SK-N-SH treated with all-trans-retinoic acid at 6 μM for 48 hours (cell line): Measurements from ENCODE around the gene PRIMPOL.

Source experiments
- ATAC-seq: fragments of 200-7000 bp; cut with Tn5 transposase; 3 replicates; pipeline ENCODE4 v1.9.1; 2020; ENCODE audit warnings: mild to moderate bottlenecking, moderate library complexity
- ARNTL ChIP-seq: fragments of 450-650 bp; formaldehyde crosslinking; IDR thresholded peaks from 2 replicates; pipeline ENCODE4 v1.5.0; 2020; ENCODE audit warnings: low read depth, mild to moderate bottlenecking, moderate library complexity, borderline replicate concordance
- BACH2 ChIP-seq: fragments of 250-450 bp; sonication (Bioruptor Pico); IDR thresholded peaks from 2 replicates; pipeline ENCODE4 v1.9.0; 2021; ENCODE audit warnings: mild to moderate bottlenecking, borderline replicate concordance
- ESRRG ChIP-seq: fragments of 250-450 bp; sonication (Bioruptor Pico); IDR thresholded peaks from 2 replicates; pipeline ENCODE4 v1.6.1; 2021; ENCODE audit warnings: mild to moderate bottlenecking
- GLIS3 ChIP-seq: fragments of 250-450 bp; sonication (Bioruptor Pico); IDR thresholded peaks from 2 replicates; pipeline ENCODE4 v1.5.0; 2020; ENCODE audit warnings: mild to moderate bottlenecking, moderate library complexity
- ISL1 ChIP-seq: fragments of 250-450 bp; sonication (Bioruptor Pico); IDR thresholded peaks from 2 replicates; pipeline ENCODE4 v2.1.2; 2022; ENCODE audit warnings: mild to moderate bottlenecking, moderate library complexity
- OSR1 ChIP-seq: fragments of 250-450 bp; sonication (Bioruptor Pico); IDR thresholded peaks from 2 replicates; pipeline ENCODE4 v1.8.0; 2022; ENCODE audit warnings: moderate library complexity, mild to moderate bottlenecking, inconsistent platforms
- PPARA ChIP-seq: fragments of 250-450 bp; sonication (Bioruptor Pico); IDR thresholded peaks from 2 replicates; pipeline ENCODE4 v1.5.0; 2020; ENCODE audit warnings: mild to moderate bottlenecking, borderline replicate concordance
- RARB ChIP-seq: fragments of 250-450 bp; sonication (Bioruptor Pico); IDR thresholded peaks from 2 replicates; pipeline ENCODE4 v1.8.0; 2021; ENCODE audit warnings: mild to moderate bottlenecking, moderate library complexity
- SNAI2 ChIP-seq: fragments of 250-450 bp; sonication (Bioruptor Pico); IDR thresholded peaks from 2 replicates; pipeline ENCODE4 v1.5.0; 2020; ENCODE audit warnings: mild to moderate bottlenecking, moderate library complexity
- TCF4 ChIP-seq: fragments of 250-450 bp; sonication (Bioruptor Pico); IDR thresholded peaks from 2 replicates; pipeline ENCODE4 v1.8.0; 2021; ENCODE audit warnings: mild to moderate bottlenecking, moderate library complexity, borderline replicate concordance
- TOX ChIP-seq: fragments of 250-450 bp; sonication (Bioruptor Pico); IDR thresholded peaks from 2 replicates; pipeline ENCODE4 v1.8.0; 2021; ENCODE audit warnings: mild to moderate bottlenecking, moderate library complexity, borderline replicate concordance
- ZC3H10 ChIP-seq: fragments of 250-450 bp; sonication (Bioruptor Pico); IDR thresholded peaks from 2 replicates; pipeline ENCODE4 v1.5.1; 2021; ENCODE audit warnings: mild to moderate bottlenecking, moderate library complexity
- ZFP3 ChIP-seq: fragments of 250-450 bp; sonication (Bioruptor Pico); IDR thresholded peaks from 2 replicates; pipeline ENCODE4 v1.5.0; 2020; ENCODE audit warnings: mild to moderate bottlenecking, moderate library complexity
- ZFP30 ChIP-seq: fragments of 450-650 bp; formaldehyde crosslinking; IDR thresholded peaks from 2 replicates; pipeline ENCODE4 v1.5.0; 2022; ENCODE audit warnings: mild to moderate bottlenecking, moderate library complexity
- ZNF70 ChIP-seq: fragments of 450-650 bp; formaldehyde crosslinking; IDR thresholded peaks from 2 replicates; pipeline ENCODE4 v1.5.0; 2020; ENCODE audit warnings: mild to moderate bottlenecking, moderate library complexity
- ZNF8 ChIP-seq: fragments of 450-650 bp; formaldehyde crosslinking; IDR thresholded peaks from 2 replicates; pipeline ENCODE4 v1.5.0; 2020; ENCODE audit warnings: mild to moderate bottlenecking, moderate library complexity
- TF ChIP-seq, protein P1 (sequence below): fragments of 250-450 bp; sonication (Bioruptor Pico); IDR thresholded peaks from 2 replicates; pipeline ENCODE4 v1.5.1; 2020; ENCODE audit warnings: low read depth, mild to moderate bottlenecking, moderate library complexity
- TF ChIP-seq, protein P2 (sequence below): fragments of 250-450 bp; sonication (Bioruptor Pico); IDR thresholded peaks from 2 replicates; pipeline ENCODE4 v1.8.0; 2021; ENCODE audit warnings: low read depth, mild to moderate bottlenecking, moderate library complexity, borderline replicate concordance
- TF ChIP-seq, protein P3 (sequence below): fragments of 250-450 bp; sonication (Bioruptor Pico); IDR thresholded peaks from 2 replicates; pipeline ENCODE4 v1.5.1; 2021; ENCODE audit warnings: mild to moderate bottlenecking, moderate library complexity
- TF ChIP-seq, protein P4 (sequence below): fragments of 250-450 bp; sonication (Bioruptor Pico); IDR thresholded peaks from 2 replicates; pipeline ENCODE4 v1.5.0; 2020; ENCODE audit warnings: mild to moderate bottlenecking, moderate library complexity
- TF ChIP-seq, protein P5 (sequence below): fragments of 250-450 bp; sonication (Bioruptor Pico); IDR thresholded peaks from 2 replicates; pipeline ENCODE4 v1.8.0; 2020; ENCODE audit warnings: mild to moderate bottlenecking, moderate library complexity, borderline replicate concordance

The PRIMPOL gene

DNA sequence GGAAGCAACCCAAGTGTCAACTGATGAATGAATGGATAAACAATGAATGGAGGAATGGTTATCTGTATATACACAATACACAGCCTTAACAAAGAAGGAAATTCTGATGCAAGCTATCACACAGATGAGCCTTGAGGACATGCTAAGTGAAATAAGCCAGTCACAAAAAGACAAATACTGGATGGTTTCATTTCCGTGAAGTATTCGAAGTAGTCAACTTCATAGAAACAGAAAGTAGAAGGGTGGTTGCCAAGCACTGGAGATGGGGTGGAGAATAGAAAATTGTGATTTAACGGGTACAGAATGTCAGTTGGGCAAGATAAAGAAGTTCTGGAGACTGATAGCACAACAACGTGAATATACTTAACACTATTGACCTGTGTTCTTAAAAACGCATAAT lies 56.2 kb downstream of the PRIMPOL start (continued):
- TF ChIP-seq, protein P1, sequence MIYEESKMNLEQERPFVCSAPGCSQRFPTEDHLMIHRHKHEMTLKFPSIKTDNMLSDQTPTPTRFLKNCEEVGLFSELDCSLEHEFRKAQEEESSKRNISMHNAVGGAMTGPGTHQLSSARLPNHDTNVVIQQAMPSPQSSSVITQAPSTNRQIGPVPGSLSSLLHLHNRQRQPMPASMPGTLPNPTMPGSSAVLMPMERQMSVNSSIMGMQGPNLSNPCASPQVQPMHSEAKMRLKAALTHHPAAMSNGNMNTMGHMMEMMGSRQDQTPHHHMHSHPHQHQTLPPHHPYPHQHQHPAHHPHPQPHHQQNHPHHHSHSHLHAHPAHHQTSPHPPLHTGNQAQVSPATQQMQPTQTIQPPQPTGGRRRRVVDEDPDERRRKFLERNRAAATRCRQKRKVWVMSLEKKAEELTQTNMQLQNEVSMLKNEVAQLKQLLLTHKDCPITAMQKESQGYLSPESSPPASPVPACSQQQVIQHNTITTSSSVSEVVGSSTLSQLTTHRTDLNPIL (CRISPR knock-in tag): no peak

DNA sequence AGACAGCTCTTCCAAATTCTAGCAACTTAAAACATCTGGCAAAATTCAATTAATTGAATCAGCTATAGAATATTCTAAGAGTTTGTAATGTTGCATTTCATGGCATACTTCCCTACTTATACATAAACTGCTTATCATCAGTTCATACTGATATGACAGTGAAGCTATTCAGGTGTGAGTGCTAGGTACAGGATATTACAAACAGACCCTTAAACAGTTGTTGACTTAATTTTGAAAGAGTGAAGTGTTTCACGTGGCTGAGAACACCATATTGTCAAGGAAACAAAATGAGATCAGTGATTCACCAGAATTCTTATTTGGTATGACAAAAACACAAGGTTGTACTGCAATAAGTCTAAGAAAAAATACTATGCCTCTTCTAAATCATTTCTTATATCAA lies 56.9 kb downstream of the PRIMPOL start:
- no peak for TF ChIP-seq ESRRG
- no peak for TF ChIP-seq OSR1 (CRISPR knock-in tag)
- no peak for TF ChIP-seq RARB
- TF ChIP-seq, protein P2, sequence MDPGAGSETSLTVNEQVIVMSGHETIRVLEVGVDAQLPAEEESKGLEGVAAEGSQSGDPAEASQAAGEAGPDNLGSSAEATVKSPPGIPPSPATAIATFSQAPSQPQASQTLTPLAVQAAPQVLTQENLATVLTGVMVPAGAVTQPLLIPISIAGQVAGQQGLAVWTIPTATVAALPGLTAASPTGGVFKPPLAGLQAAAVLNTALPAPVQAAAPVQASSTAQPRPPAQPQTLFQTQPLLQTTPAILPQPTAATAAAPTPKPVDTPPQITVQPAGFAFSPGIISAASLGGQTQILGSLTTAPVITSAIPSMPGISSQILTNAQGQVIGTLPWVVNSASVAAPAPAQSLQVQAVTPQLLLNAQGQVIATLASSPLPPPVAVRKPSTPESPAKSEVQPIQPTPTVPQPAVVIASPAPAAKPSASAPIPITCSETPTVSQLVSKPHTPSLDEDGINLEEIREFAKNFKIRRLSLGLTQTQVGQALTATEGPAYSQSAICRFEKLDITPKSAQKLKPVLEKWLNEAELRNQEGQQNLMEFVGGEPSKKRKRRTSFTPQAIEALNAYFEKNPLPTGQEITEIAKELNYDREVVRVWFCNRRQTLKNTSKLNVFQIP (CRISPR knock-in tag): no peak
- TF ChIP-seq BACH2: no peak
- no peak for TF ChIP-seq ZC3H10 (CRISPR knock-in tag)
- TF ChIP-seq, all 23 proteins: peak for 0

DNA sequence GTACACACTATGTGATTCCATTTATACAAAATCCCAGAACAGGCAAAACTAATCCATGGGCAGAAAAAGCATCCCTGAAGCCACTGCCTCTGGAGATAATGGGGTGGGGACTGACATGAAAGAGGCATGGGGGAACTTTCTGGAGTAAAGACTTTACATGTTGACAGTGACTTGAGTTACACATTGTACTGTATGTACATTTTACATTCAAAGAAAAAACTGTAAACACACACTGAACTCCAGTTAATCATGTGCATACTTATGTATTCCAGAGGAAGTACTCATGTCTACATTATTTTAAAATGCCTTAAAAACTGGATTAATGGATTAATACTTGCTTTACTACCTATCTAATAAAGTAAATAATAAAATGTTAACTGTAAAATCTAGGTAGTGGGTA lies 62.8 kb downstream of the PRIMPOL start:
- no peak for ATAC-seq

More for the DNA sequence above, 56.9 kb downstream of the PRIMPOL start:
- ATAC-seq: no peak

DNA sequence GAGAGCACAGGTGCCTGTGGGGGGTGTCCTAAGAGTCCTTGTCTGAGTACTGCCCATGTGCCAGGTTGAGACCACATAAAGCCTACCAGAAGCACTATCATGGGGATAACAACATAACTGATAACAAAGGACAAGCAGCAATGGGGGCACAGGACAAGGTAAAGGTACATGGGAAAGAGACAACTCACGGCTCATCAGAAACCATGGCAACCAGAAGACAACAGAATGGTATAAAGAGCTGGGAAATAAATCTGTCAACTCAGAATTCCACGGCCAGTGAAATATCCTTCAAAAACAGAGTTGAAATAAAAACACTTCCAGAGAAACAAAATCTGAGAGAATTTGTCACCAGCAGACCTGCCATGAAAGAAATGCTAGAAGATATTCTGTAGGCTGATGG lies 64.3 kb downstream of the PRIMPOL start:
- TF ChIP-seq ZC3H10 (CRISPR knock-in tag): no peak
- no peak for TF ChIP-seq TOX
- ATAC-seq: no peak

More for the DNA sequence above, 62.8 kb downstream of the PRIMPOL start:
- TF ChIP-seq, protein P1 (CRISPR knock-in tag): no peak
- TF ChIP-seq, protein P3, sequence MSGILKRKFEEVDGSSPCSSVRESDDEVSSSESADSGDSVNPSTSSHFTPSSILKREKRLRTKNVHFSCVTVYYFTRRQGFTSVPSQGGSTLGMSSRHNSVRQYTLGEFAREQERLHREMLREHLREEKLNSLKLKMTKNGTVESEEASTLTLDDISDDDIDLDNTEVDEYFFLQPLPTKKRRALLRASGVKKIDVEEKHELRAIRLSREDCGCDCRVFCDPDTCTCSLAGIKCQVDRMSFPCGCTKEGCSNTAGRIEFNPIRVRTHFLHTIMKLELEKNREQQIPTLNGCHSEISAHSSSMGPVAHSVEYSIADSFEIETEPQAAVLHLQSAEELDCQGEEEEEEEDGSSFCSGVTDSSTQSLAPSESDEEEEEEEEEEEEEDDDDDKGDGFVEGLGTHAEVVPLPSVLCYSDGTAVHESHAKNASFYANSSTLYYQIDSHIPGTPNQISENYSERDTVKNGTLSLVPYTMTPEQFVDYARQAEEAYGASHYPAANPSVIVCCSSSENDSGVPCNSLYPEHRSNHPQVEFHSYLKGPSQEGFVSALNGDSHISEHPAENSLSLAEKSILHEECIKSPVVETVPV (CRISPR knock-in tag): no peak
- no peak for TF ChIP-seq TCF4 (CRISPR knock-in tag)
- no peak for TF ChIP-seq SNAI2 (CRISPR knock-in tag)
- no peak for TF ChIP-seq ARNTL (CRISPR knock-in tag)
- TF ChIP-seq ESRRG: no peak

DNA sequence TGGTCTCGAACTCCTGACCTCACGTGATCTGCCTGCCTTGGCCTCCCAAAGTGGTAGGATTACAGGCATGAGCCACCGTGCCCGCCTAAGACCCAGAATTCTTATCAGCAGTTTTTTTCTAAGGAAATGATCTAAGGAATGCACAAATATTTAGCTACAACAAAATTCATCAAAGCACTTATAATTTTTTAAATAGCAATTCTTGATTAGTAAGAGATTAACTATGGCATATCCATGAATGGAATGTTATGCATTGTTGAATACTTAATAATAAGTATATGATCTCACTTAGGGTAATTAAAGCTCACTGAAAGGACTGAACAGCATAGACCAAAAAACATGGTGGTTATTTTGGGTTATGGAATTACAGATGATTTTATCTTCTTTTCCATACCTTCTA lies 66.0 kb downstream of the PRIMPOL start:
- no peak for ATAC-seq
- TF ChIP-seq, protein P3 (CRISPR knock-in tag): no peak
- TF ChIP-seq, protein P4, sequence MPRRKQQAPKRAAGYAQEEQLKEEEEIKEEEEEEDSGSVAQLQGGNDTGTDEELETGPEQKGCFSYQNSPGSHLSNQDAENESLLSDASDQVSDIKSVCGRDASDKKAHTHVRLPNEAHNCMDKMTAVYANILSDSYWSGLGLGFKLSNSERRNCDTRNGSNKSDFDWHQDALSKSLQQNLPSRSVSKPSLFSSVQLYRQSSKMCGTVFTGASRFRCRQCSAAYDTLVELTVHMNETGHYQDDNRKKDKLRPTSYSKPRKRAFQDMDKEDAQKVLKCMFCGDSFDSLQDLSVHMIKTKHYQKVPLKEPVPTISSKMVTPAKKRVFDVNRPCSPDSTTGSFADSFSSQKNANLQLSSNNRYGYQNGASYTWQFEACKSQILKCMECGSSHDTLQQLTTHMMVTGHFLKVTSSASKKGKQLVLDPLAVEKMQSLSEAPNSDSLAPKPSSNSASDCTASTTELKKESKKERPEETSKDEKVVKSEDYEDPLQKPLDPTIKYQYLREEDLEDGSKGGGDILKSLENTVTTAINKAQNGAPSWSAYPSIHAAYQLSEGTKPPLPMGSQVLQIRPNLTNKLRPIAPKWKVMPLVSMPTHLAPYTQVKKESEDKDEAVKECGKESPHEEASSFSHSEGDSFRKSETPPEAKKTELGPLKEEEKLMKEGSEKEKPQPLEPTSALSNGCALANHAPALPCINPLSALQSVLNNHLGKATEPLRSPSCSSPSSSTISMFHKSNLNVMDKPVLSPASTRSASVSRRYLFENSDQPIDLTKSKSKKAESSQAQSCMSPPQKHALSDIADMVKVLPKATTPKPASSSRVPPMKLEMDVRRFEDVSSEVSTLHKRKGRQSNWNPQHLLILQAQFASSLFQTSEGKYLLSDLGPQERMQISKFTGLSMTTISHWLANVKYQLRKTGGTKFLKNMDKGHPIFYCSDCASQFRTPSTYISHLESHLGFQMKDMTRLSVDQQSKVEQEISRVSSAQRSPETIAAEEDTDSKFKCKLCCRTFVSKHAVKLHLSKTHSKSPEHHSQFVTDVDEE (CRISPR knock-in tag): no peak
- TF ChIP-seq ZNF8 (CRISPR knock-in tag): no peak
- no peak for TF ChIP-seq TCF4 (CRISPR knock-in tag)
- TF ChIP-seq ZNF70 (CRISPR knock-in tag): no peak
- TF ChIP-seq OSR1 (CRISPR knock-in tag): no peak
- no peak for TF ChIP-seq PPARA (CRISPR knock-in tag)
- no peak for TF ChIP-seq ZFP30
- no peak for TF ChIP-seq ZFP3 (CRISPR knock-in tag)
- TF ChIP-seq, protein P5, sequence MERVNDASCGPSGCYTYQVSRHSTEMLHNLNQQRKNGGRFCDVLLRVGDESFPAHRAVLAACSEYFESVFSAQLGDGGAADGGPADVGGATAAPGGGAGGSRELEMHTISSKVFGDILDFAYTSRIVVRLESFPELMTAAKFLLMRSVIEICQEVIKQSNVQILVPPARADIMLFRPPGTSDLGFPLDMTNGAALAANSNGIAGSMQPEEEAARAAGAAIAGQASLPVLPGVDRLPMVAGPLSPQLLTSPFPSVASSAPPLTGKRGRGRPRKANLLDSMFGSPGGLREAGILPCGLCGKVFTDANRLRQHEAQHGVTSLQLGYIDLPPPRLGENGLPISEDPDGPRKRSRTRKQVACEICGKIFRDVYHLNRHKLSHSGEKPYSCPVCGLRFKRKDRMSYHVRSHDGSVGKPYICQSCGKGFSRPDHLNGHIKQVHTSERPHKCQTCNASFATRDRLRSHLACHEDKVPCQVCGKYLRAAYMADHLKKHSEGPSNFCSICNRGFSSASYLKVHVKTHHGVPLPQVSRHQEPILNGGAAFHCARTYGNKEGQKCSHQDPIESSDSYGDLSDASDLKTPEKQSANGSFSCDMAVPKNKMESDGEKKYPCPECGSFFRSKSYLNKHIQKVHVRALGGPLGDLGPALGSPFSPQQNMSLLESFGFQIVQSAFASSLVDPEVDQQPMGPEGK (CRISPR knock-in tag): no peak
- TF ChIP-seq GLIS3 (CRISPR knock-in tag): no peak
- TF ChIP-seq SNAI2 (CRISPR knock-in tag): no peak
- TF ChIP-seq BACH2: no peak
- no peak for TF ChIP-seq ESRRG
- no peak for TF ChIP-seq ARNTL (CRISPR knock-in tag)
- TF ChIP-seq ISL1 (CRISPR knock-in tag): no peak
- TF ChIP-seq, all 23 proteins: peak for 0
